Activated naive CD4-positive, alpha-beta T cell treated with anti-CD3 and anti-CD28 coated beads, Interleukin-2, amount 50 U/mL, for 72 hours (primary cell): ENCODE data around the gene UFD1. TPM values are rescaled to one million over a fixed set of nuclear protein-coding genes. Genes with fewer than 3 reads are reported as not detected.

ENCODE experiments used
- ATAC-seq, 2 donors: fragments of 150-1000 bp; cut with Tn5 transposase; 2 replicates each; pipeline ENCODE4 v1.10.0; 2021; ENCODE audit warnings: mild to moderate bottlenecking in 2 of 2, moderate library complexity in 2 of 2
- DNase-seq, 2 donors: peaks; one replicate each; pipeline ENCODE4 v3.0.0; 2021 to 2022; ENCODE audit warnings: low spot score in 2 of 2
- H3K27ac Mint-ChIP-seq, 2 donors: one replicate each; pipeline ENCODE4 v1.8.0; 2022; ENCODE audit warnings: mild to moderate bottlenecking in 2 of 2, mixed read lengths in 2 of 2
- H3K36me3 Mint-ChIP-seq, 2 donors: one replicate each; pipeline ENCODE4 v1.8.0; 2022; ENCODE audit warnings: mixed read lengths in 2 of 2
- H3K9me3 Mint-ChIP-seq, 2 donors: one replicate each; pipeline ENCODE4 v1.8.0; 2022; ENCODE audit warnings: mixed read lengths in 2 of 2
- total RNA-seq, 2 donors: library from RNA; stranded (reverse); gene quantifications; one replicate each; pipeline ENCODE4 v1.2.3, GENCODE V29; 2022

UFD1 gene
- total RNA-seq, 2 donors from 2014 or later = 81.7 to 136 TPM

GRCh38 chr22:19488884-19489843 is 10.2 kb upstream of the UFD1 start:
- Mint-ChIP-seq H3K9me3 (no peaks in the 10 kb centered on the region), H3K36me3 (peaks cover 16 to 36% of the 10 kb centered on the region in 2 donors), H3K27ac (no peak overlapping the region)
- ATAC-seq (no peak), DNase-seq (no peak)

GRCh38 chr22:19488285-19488684 is 9.3 kb upstream of the UFD1 start:
- no peaks in the 10 kb centered on the region for H3K9me3 Mint-ChIP-seq
- no peak overlapping the region for H3K27ac Mint-ChIP-seq
- DNase-seq (no peak), ATAC-seq (no peak)
- H3K36me3 Mint-ChIP-seq = peaks cover 25 to 36% of the 10 kb centered on the region in 2 donors

GRCh38 chr22:19483481-19484244 is 4.7 kb upstream of the UFD1 start:
- ATAC-seq = no peak
- Mint-ChIP-seq H3K9me3 (no peaks in the 10 kb centered on the region), H3K36me3 (peaks cover 35 to 42% of the 10 kb centered on the region in 2 donors)

GRCh38 chr22:19482297-19482696 is 3.3 kb upstream of the UFD1 start:
- DNase-seq (no peak), ATAC-seq (no peak)
- H3K9me3 Mint-ChIP-seq = no peaks in the 10 kb centered on the region
- peaks cover 35 to 49% of the 10 kb centered on the region in 2 donors for H3K36me3 Mint-ChIP-seq
- H3K27ac Mint-ChIP-seq = no peak overlapping the region

More at GRCh38 chr22:19483481-19484244, 4.7 kb upstream of the UFD1 start:
- peak overlapping the region in 1 of 2 donors; percentile 7 for H3K27ac Mint-ChIP-seq
- DNase-seq = no peak

GRCh38 chr22:19480789-19481188 is 1.8 kb upstream of the UFD1 start:
- ATAC-seq = no peak
- no peak for DNase-seq
- Mint-ChIP-seq H3K9me3 (no peaks in the 10 kb centered on the region), H3K27ac (peak overlapping the region in 1 of 2 donors; percentile 100), H3K36me3 (peaks cover 35 to 49% of the 10 kb centered on the region in 2 donors)

- Mint-ChIP-seq H3K9me3 (no peaks in the 10 kb centered on the region), H3K27ac (peak overlapping the region; percentile 100), H3K36me3 (peaks cover 34 to 47% of the 10 kb centered on the region in 2 donors)
- DNase-seq (no peak), ATAC-seq (no peak)
These were observed 1.2 kb upstream of the UFD1 start for GRCh38 chr22:19480173-19480568.

- DNase-seq (peak; percentile 88 to 95), ATAC-seq (peak; percentile 93 to 94)
- Mint-ChIP-seq H3K9me3 (no peaks in the 10 kb centered on the region), H3K36me3 (peaks cover 28 to 41% of the 10 kb centered on the region in 2 donors), H3K27ac (peak within 1 kb of the TSS; percentile 100)
These were observed 571 bp upstream of the UFD1 start, which contains the start of gene CDC45 for GRCh38 chr22:19479355-19480172. TSS of gene CDC45 (plus strand) at chr22:19479920. CDS start at chr22:19479969, 49 bp downstream.

- peaks cover 22 to 31% of the 10 kb centered on the region in 2 donors for H3K36me3 Mint-ChIP-seq
- no peaks in the 10 kb centered on the region for H3K9me3 Mint-ChIP-seq
- ATAC-seq (no peak), DNase-seq (peak in 1 of 2 donors; percentile 20)
- H3K27ac Mint-ChIP-seq = peak overlapping the region; percentile 91 to 100
These were observed 720 bp downstream of the UFD1 start for GRCh38 chr22:19478045-19478900.

- H3K9me3 Mint-ChIP-seq = no peaks in the 10 kb centered on the region
- peak overlapping the region; percentile 91 to 100 for H3K27ac Mint-ChIP-seq
- DNase-seq = no peak
- peaks cover 22 to 27% of the 10 kb centered on the region in 2 donors for H3K36me3 Mint-ChIP-seq
- no peak for ATAC-seq
These were observed 1.5 kb downstream of the UFD1 start for GRCh38 chr22:19477321-19478044.

- peaks cover 21 to 30% of the 10 kb centered on the region in 2 donors for H3K36me3 Mint-ChIP-seq
- DNase-seq (no peak), ATAC-seq (no peak)
- H3K9me3 Mint-ChIP-seq = no peaks in the 10 kb centered on the region
- no peak overlapping the region for H3K27ac Mint-ChIP-seq
These were observed 3.0 kb downstream of the UFD1 start for GRCh38 chr22:19476023-19476422.

- ATAC-seq = no peak
- H3K9me3 Mint-ChIP-seq = no peaks in the 10 kb centered on the region
- peaks cover 6 to 12% of the 10 kb centered on the region in 2 donors for H3K36me3 Mint-ChIP-seq
- no peak for DNase-seq
- peak overlapping the region in 1 of 2 donors; percentile 55 for H3K27ac Mint-ChIP-seq
These were observed 5.4 kb downstream of the UFD1 start for GRCh38 chr22:19473578-19473977.

- Mint-ChIP-seq H3K27ac (peak overlapping the region in 1 of 2 donors; percentile 57), H3K9me3 (no peaks in the 10 kb centered on the region), H3K36me3 (peaks cover 6 to 18% of the 10 kb centered on the region in 2 donors)
- DNase-seq (no peak), ATAC-seq (no peak)
These were observed 6.8 kb downstream of the UFD1 start for GRCh38 chr22:19472233-19472632.

- H3K36me3 Mint-ChIP-seq = peaks cover 6 to 18% of the 10 kb centered on the region in 2 donors
- H3K27ac Mint-ChIP-seq = peak overlapping the region in 1 of 2 donors; percentile 57
- H3K9me3 Mint-ChIP-seq = no peaks in the 10 kb centered on the region
- no peak for DNase-seq
- no peak for ATAC-seq
These were observed 7.4 kb downstream of the UFD1 start for GRCh38 chr22:19471572-19471971.

- DNase-seq (no peak), ATAC-seq (no peak)
- H3K27ac Mint-ChIP-seq = no peak overlapping the region
- H3K9me3 Mint-ChIP-seq = no peaks in the 10 kb centered on the region
- peaks cover 6 to 23% of the 10 kb centered on the region in 2 donors for H3K36me3 Mint-ChIP-seq
These were observed 9.0 kb downstream of the UFD1 start for GRCh38 chr22:19470010-19470409.

GRCh38 chr22:19469421-19469820 is 9.6 kb downstream of the UFD1 start:
- no peak for DNase-seq
- H3K9me3 Mint-ChIP-seq = no peaks in the 10 kb centered on the region
- H3K36me3 Mint-ChIP-seq = peaks cover 6 to 25% of the 10 kb centered on the region in 2 donors
- H3K27ac Mint-ChIP-seq = no peak overlapping the region
- no peak for ATAC-seq
